HEK293T (cell line): ENCODE measurements around the gene CTTN.

Source experiments
- BHLHE40 ChIP-seq: fragments of 450-650 bp; IDR thresholded peaks from 2 replicates; pipeline ENCODE4 v1.6.1; 2016; ENCODE audit warnings: mild to moderate bottlenecking, moderate library complexity, borderline replicate concordance
- NFRKB ChIP-seq: fragments of 450-650 bp; IDR thresholded peaks from 2 replicates; pipeline ENCODE4 v1.6.1; 2016; ENCODE audit warnings: mild to moderate bottlenecking, moderate library complexity
- SP1 ChIP-seq: fragments of 450-650 bp; IDR thresholded peaks from 2 replicates; pipeline ENCODE4 v1.6.1; 2017
- ZNF384 ChIP-seq: fragments of 450-650 bp; IDR thresholded peaks from 2 replicates; pipeline ENCODE4 v1.6.1; 2016

DNA sequence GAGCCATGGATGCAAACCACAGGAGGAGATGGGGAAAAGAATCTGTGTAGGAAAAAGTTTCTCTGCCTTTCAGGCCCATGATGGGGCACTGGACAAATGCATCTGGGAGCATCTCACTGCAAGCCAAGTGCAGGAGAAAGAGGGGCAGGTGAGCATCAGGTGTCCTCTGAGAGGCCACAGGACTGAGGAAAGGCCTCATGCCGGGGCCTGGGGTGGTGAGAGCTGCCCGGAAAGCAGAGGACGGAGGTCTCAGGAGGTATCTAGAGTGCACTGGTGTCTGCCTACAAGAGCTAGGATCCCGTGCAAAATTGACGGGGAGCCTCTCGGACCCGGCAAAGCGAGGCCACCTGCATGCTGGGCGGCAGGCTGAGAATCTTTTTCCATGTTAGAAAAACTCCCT lies 73.9 kb downstream of the CTTN start:
- TF ChIP-seq BHLHE40 (no peak), NFRKB (no peak), ZNF384 (no peak), SP1 (no peak)
